H1 (cell line): ENCODE results near the gene CCDC197. TPM values are rescaled to one million over a fixed set of nuclear protein-coding genes. Genes with fewer than 3 reads are reported as not detected.

ENCODE experiments used
- POU5F1 ChIP-seq: IDR thresholded peaks from 2 replicates; pipeline ENCODE4 v1.6.1; 2011; ENCODE audit warnings: low read depth, mild to moderate bottlenecking, low read length, moderate library complexity
- polyA plus RNA-seq, 7 experiments: library from polyadenylated mRNA; depleted of rRNA in 3 of 7; stranded (reverse) in 5 of 7; unstranded in 2 of 7; fragments of >200 nt in 5 of 7; fragments of 200-250 nt in 2 of 7; gene quantifications; 1 replicate in 5 of 7; 2 replicates in 1 of 7; 4 replicates in 1 of 7; pipeline versions ENCODE4 v1.2.1 to v1.2.3, GENCODE V29; 2011 to 2013; ENCODE audit warnings: missing spikeins in 2 of 7, mixed read lengths in 2 of 7
- total RNA-seq: library from RNA; stranded (reverse); fragmentation: NEBNext Ultra II Directional; extraction: Animal tissue kit (Norgen Biotek cat#: 25700); gene quantifications from 2 replicates; pipeline ENCODE4 v1.2.1, GENCODE V29; 2021

CCDC197 gene
- total and polyA plus RNA-seq, 2 of the 8 experiments (the other 6 are each of a cell fraction or from before 2014, with no cell fraction given), result not detected

GRCh38 chr14:94014382-94014781 lies 17.3 kb downstream of the CCDC197 start (continued):
- no peak for TF ChIP-seq POU5F1
